Liver (tissue), 9 donors: ENCODE measurements around the gene TMEM120B. TPM values are rescaled to one million over a fixed set of nuclear protein-coding genes. Genes with fewer than 3 reads are reported as not detected.

Source experiments
- DNase-seq: peaks from one replicate; pipeline ENCODE4 v3.0.0-alpha.2; 2017; ENCODE audit warnings: low spot score
- H3K27ac ChIP-seq, 2 donors: one replicate each; pipeline ENCODE4 v1.7.0; 2013; ENCODE audit warnings: inconsistent platforms in 2 of 2, low read length in 2 of 2, control low read depth in 1 of 2, low read depth in 1 of 2, mild to moderate bottlenecking in 1 of 2
- H3K27me3 ChIP-seq, 4 donors: one replicate each; pipeline versions ENCODE4 v1.6.1 to v1.7.0; 2013; ENCODE audit warnings: low read length in 3 of 4, inconsistent platforms in 1 of 4, mild to moderate bottlenecking in 1 of 4, moderate library complexity in 1 of 4; ENCODE audit not compliant: control insufficient read depth in 4 of 4, insufficient read depth in 4 of 4
- H3K36me3 ChIP-seq, 4 donors: one replicate each; pipeline versions ENCODE4 v1.6.1 to v1.7.0; 2013; ENCODE audit warnings: low read length in 3 of 4, mild to moderate bottlenecking in 3 of 4, low read depth in 1 of 4, moderate library complexity in 1 of 4; ENCODE audit not compliant: control insufficient read depth in 4 of 4, insufficient read depth in 3 of 4
- H3K4me1 ChIP-seq, 4 donors: one replicate each; pipeline versions ENCODE4 v1.6.1 to v1.7.0; 2013; ENCODE audit warnings: low read length in 3 of 4, mild to moderate bottlenecking in 3 of 4, moderate library complexity in 1 of 4; ENCODE audit not compliant: control insufficient read depth in 4 of 4, insufficient read depth in 4 of 4
- H3K4me3 ChIP-seq, 3 donors: one replicate each; pipeline versions ENCODE4 v1.6.1 to v1.7.0; 2013; ENCODE audit warnings: low read length in 3 of 3, control low read depth in 1 of 3, low read depth in 1 of 3, mild to moderate bottlenecking in 1 of 3
- H3K9ac ChIP-seq, 2 donors: one replicate each; pipeline ENCODE4 v1.7.0; 2013; ENCODE audit warnings: low read length in 2 of 2, mild to moderate bottlenecking in 2 of 2, moderate library complexity in 2 of 2, control low read depth in 1 of 2, low read depth in 1 of 2
- H3K9me3 ChIP-seq, 4 donors: one replicate each; pipeline versions ENCODE4 v1.6.1 to v1.7.0; 2013; ENCODE audit warnings: low read length in 3 of 4; ENCODE audit not compliant: control insufficient read depth in 4 of 4
- CTCF ChIP-seq: fragments of 150-350 bp; IDR thresholded peaks from 2 replicates; pipeline ENCODE4 v1.5.1; 2017; ENCODE audit warnings: improper control_type of control experiment, low read depth, low read length; ENCODE audit not compliant: missing input control
- FOXA1 ChIP-seq: IDR thresholded peaks from 2 replicates; pipeline ENCODE4 v1.6.1; 2016; ENCODE audit warnings: antibody characterized with exemption
- FOXA2 ChIP-seq: IDR thresholded peaks from 2 replicates; pipeline ENCODE4 v1.6.1; 2016; ENCODE audit warnings: antibody characterized with exemption
- GABPA ChIP-seq, 2 donors: IDR thresholded peaks in 1 of 2; conservative IDR thresholded peaks in 1 of 2; 2 replicates each; pipeline ENCODE4 v1.6.1; 2016; ENCODE audit warnings: antibody characterized with exemption in 2 of 2, mild to moderate bottlenecking in 1 of 2, moderate library complexity in 1 of 2
- HNF4A ChIP-seq, 2 donors: conservative IDR thresholded peaks; 2 replicates each; pipeline ENCODE4 v1.6.1; 2016; ENCODE audit warnings: antibody characterized with exemption in 2 of 2, mild to moderate bottlenecking in 2 of 2
- JUND ChIP-seq, 2 donors: IDR thresholded peaks; 2 replicates each; pipeline ENCODE4 v1.6.1; 2016; ENCODE audit warnings: antibody characterized with exemption in 2 of 2
- MAX ChIP-seq: IDR thresholded peaks from 2 replicates; pipeline ENCODE4 v1.6.1; 2016; ENCODE audit warnings: antibody characterized with exemption
- NR2F2 ChIP-seq: IDR thresholded peaks from 2 replicates; pipeline ENCODE4 v1.6.1; 2016; ENCODE audit warnings: antibody characterized with exemption
- RAD21 ChIP-seq, 2 donors: IDR thresholded peaks; 2 replicates each; pipeline ENCODE4 v1.6.1; 2016; ENCODE audit warnings: antibody characterized with exemption in 2 of 2, mild to moderate bottlenecking in 2 of 2
- REST ChIP-seq: IDR thresholded peaks from 2 replicates; pipeline ENCODE4 v1.6.1; 2016; ENCODE audit warnings: antibody characterized with exemption, mild to moderate bottlenecking
- SP1 ChIP-seq: IDR thresholded peaks from 2 replicates; pipeline ENCODE4 v1.6.1; 2018; ENCODE audit warnings: antibody characterized with exemption, mild to moderate bottlenecking
- TAF1 ChIP-seq: conservative IDR thresholded peaks from 2 replicates; pipeline ENCODE4 v1.6.1; 2016; ENCODE audit warnings: antibody characterized with exemption, mild to moderate bottlenecking
- YY1 ChIP-seq: IDR thresholded peaks from 2 replicates; pipeline ENCODE4 v1.6.1; 2016; ENCODE audit warnings: antibody characterized with exemption, mild to moderate bottlenecking
- ZBTB33 ChIP-seq: IDR thresholded peaks from 2 replicates; pipeline ENCODE4 v1.6.1; 2016; ENCODE audit warnings: antibody characterized with exemption
- WGBS: extraction: QIAGEN DNeasy Blood & Tissue Kit; methylation state at CpG from one replicate; pipeline ENCODE4 v1.1.7; 2013; 5-methylcytosine and 5-hydroxymethylcytosine counted together
- polyA plus RNA-seq, 2 donors: library from polyadenylated mRNA; stranded (reverse) in 1 of 2; unstranded in 1 of 2; fragments of 200-250 nt in 1 of 2; fragments of >200 nt in 1 of 2; fragmentation: Nextera tagmentation in 1 of 2; extraction: Ambion mirVana in 1 of 2; gene quantifications; one replicate each; pipeline versions ENCODE4 v1.2.1 to v1.2.3, GENCODE V29; 2013 to 2015
- total RNA-seq, 2 donors: library from RNA; depleted of rRNA; stranded (reverse); fragments of >200 nt; gene quantifications; one replicate each; pipeline ENCODE4 v1.2.3, GENCODE V29; 2014
- donor health status: healthy.
- donor health status: healthy.
- donor health status: healthy.
- donor health status: healthy.
- donor health status: healthy.

TMEM120B gene
- total and polyA plus RNA-seq, 4 donors, result 1.6 to 9.2 (median 3.4) TPM

- WGBS, result 45% methylated on average over 1 of the region's 1 CpG
- Histone ChIP-seq H3K4me3 (no peak overlapping the region), H3K9me3 (no peaks in the 10 kb centered on the region), H3K27ac (no peak overlapping the region), H3K9ac (no peak overlapping the region), H3K36me3 (peaks cover 0 to 2% (median 0%) of the 10 kb centered on the region in 4 donors), H3K27me3 (no peaks in the 10 kb centered on the region), H3K4me1 (peaks cover 4 to 28% (median 13%) of the 10 kb centered on the region in 4 donors)
- TF ChIP-seq YY1, result no peak
- TF ChIP-seq SP1, result no peak
- no peak for TF ChIP-seq TAF1
- TF ChIP-seq FOXA2, result no peak
- no peak for TF ChIP-seq GABPA (IDR thresholded peaks at IDR 0.05 in 1 of 2, conservative IDR thresholded peaks at IDR 0.05 in 1 of 2)
- no peak for TF ChIP-seq MAX
- TF ChIP-seq ZBTB33, result no peak
- no peak for TF ChIP-seq NR2F2
- TF ChIP-seq JUND (IDR thresholded peaks at IDR 0.05), result no peak
- no peak for DNase-seq
These were observed 38.0 kb downstream of the TMEM120B start for GRCh38 chr12:121750507-121750955.

- TF ChIP-seq REST, result no peak
- no peak for TF ChIP-seq ZBTB33
- no peak for TF ChIP-seq CTCF
- TF ChIP-seq GABPA (IDR thresholded peaks at IDR 0.05 in 1 of 2, conservative IDR thresholded peaks at IDR 0.05 in 1 of 2), result no peak
- no peak for TF ChIP-seq HNF4A (conservative IDR thresholded peaks at IDR 0.05)
- no peak for TF ChIP-seq RAD21 (IDR thresholded peaks at IDR 0.05)
- no peak for TF ChIP-seq NR2F2
- TF ChIP-seq FOXA2, result no peak
- TF ChIP-seq TAF1, result no peak
- no peak for TF ChIP-seq FOXA1
- Histone ChIP-seq H3K27ac (no peak overlapping the region), H3K36me3 (peaks cover 0 to 2% (median 0%) of the 10 kb centered on the region in 4 donors), H3K4me3 (no peak overlapping the region), H3K27me3 (no peaks in the 10 kb centered on the region), H3K9me3 (no peaks in the 10 kb centered on the region), H3K9ac (no peak overlapping the region), H3K4me1 (peaks cover 4 to 28% (median 13%) of the 10 kb centered on the region in 4 donors)
- WGBS, result 96% methylated on average over 1 of the region's 1 CpG
- no peak for DNase-seq
These were observed 38.5 kb downstream of the TMEM120B start for GRCh38 chr12:121751034-121751433.
